Measurements from ENCODE around the gene VCP. TPM values are rescaled to one million over a fixed set of nuclear protein-coding genes. Genes with fewer than 3 reads are reported as not detected.

VCP gene
- total and polyA plus RNA-seq, 9 of the 15 experiments (the other 6 are each of a cell fraction or from before 2014, with no cell fraction given): 7.1 to 257 (median 199) TPM

GRCh38 chr9:35115680-35116538, 43.5 kb upstream of the VCP start, which contains the start of gene ATOSB (continued):
- TF ChIP-seq CREB1 (IDR thresholded peaks at IDR 0.05) (peak; percentile 35; the same call in 1 of the 2 replicates), CREB1 (CRISPR knock-in tag; IDR thresholded peaks at IDR 0.05) (0 out of 2 replicates have a peak, but pooled peaks have one; percentile 34), ZNF165 (CRISPR knock-in tag; IDR thresholded peaks at IDR 0.05; ENCODE audit: borderline replicate concordance) (no peak), FOXP1 (CRISPR knock-in tag; IDR thresholded peaks at IDR 0.05) (no peak), SMAD3 (CRISPR knock-in tag; conservative IDR thresholded peaks at IDR 0.05) (no peak), ZNF23 (CRISPR knock-in tag; IDR thresholded peaks at IDR 0.05) (no peak), ZNF282 (CRISPR knock-in tag; IDR thresholded peaks at IDR 0.05) (no peak), NRF1 (conservative IDR thresholded peaks at IDR 0.05 in 1 of 2, IDR thresholded peaks at IDR 0.05 in 1 of 2) (0 out of 4 replicates have a peak, but pooled peaks of 1 of the 2 experiments have one; percentile 29), ZSCAN29 (IDR thresholded peaks at IDR 0.05) (no peak), XRCC5 (IDR thresholded peaks at IDR 0.05; ENCODE audit: low read depth, low read length) (no peak), RBFOX2 (IDR thresholded peaks at IDR 0.05; ENCODE audit: low read depth, low read length) (peak; percentile 64), KAT2B (IDR thresholded peaks at IDR 0.05; ENCODE audit: low read depth, low read length) (no peak), HNRNPLL (IDR thresholded peaks at IDR 0.05; ENCODE audit: low read depth, low read length, poor library complexity, severe bottlenecking) (peak; percentile 25), SP1 (CRISPR knock-in tag; IDR thresholded peaks at IDR 0.05) (peak; percentile 4; the same call in 1 of the 2 replicates), IRF1 (CRISPR knock-in tag; IDR thresholded peaks at IDR 0.05; ENCODE audit: borderline replicate concordance) (no peak), ATF1 (CRISPR knock-in tag; IDR thresholded peaks at IDR 0.05) (no peak), ATF1 (tag; IDR thresholded peaks at IDR 0.05) (peak; percentile 68), ZFP1 (CRISPR knock-in tag; IDR thresholded peaks at IDR 0.05) (no peak), SUPT5H (IDR thresholded peaks at IDR 0.05) (peak; percentile 49; the same call in 1 of the 2 replicates), PHF21A (IDR thresholded peaks at IDR 0.05; ENCODE audit: borderline replicate concordance, low read depth) (no peak), RUNX1 (IDR thresholded peaks at IDR 0.05; ENCODE audit: low read depth) (no peak), REST (IDR thresholded peaks at IDR 0.05; ENCODE audit: borderline replicate concordance) (peak; percentile 88), REST (CRISPR knock-in tag; IDR thresholded peaks at IDR 0.05; ENCODE audit: low read depth) (no peak)

All from K562 (cell line).